ENCODE measurements around the gene TBXT.

- TF ChIP-seq CTCF (IDR thresholded peaks at IDR 0.05), result no peak
- TF ChIP-seq POLR2A (IDR thresholded peaks at IDR 0.05), result no peak
Observed at GRCh38 chr6:166157930-166158617, 9.6 kb downstream of the TBXT start.
